HG02840 (cell line): ENCODE measurements around the gene ARHGEF17.

Source experiments
- ATAC-seq: cut with Tn5 transposase; IDR thresholded peaks from one replicate; pipeline ENCODE4 v1.9.1; 2021; ENCODE audit warnings: mild to moderate bottlenecking, moderate library complexity, moderate number of reproducible peaks; ENCODE audit not compliant: unreplicated experiment, low FRiP score

ARHGEF17 gene

DNA sequence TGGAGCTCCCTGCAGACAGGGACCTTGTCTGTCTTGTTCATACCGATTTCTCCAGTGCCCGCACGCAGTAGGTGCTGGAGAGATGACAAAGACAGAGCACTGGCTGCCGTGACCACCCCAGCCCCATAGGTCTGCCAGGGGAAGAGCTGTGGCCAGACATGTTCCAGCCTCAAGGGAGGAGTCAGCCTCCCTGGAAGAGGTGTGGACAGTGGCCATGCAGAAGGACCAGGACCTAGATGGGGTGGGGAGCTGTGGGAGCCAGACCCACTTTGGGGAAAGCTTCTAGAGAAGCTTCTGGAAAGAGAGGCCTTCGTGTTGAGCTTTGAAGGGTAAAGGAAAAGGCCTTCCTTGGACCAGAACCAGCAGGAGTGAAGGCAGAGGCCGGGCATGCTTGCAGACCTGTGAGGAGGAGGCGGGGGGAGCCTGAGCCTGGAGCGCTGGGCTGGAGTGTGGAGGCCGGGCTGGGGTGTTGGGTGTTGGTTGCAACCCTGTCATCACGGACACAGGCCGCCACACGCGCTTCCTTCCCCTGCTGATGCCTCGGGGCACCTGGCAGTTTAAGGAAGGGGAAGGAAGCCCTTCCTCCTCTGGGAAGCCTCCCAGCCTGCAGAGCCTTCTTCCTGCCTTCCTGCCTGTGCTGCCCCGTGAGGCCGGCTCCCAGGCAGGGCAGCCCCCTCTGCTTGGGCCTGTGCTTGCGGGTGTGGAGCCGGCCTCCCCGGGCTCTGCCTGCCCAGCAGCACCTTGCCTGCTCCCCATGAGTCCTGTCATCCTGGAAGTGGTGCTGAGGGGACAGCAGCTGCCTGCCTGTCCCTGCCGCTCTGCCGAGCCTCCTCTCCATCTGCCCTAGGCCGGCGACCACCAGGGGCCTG, 80.4 kb downstream of the ARHGEF17 start:
- ATAC-seq, result no peak

GRCh38 chr11:73389134-73389525, 81.1 kb downstream of the ARHGEF17 start:
- no peak for ATAC-seq

- ATAC-seq, result no peak
Measured at GRCh38 chr11:73389916-73390315, 81.8 kb downstream of the ARHGEF17 start.

DNA sequence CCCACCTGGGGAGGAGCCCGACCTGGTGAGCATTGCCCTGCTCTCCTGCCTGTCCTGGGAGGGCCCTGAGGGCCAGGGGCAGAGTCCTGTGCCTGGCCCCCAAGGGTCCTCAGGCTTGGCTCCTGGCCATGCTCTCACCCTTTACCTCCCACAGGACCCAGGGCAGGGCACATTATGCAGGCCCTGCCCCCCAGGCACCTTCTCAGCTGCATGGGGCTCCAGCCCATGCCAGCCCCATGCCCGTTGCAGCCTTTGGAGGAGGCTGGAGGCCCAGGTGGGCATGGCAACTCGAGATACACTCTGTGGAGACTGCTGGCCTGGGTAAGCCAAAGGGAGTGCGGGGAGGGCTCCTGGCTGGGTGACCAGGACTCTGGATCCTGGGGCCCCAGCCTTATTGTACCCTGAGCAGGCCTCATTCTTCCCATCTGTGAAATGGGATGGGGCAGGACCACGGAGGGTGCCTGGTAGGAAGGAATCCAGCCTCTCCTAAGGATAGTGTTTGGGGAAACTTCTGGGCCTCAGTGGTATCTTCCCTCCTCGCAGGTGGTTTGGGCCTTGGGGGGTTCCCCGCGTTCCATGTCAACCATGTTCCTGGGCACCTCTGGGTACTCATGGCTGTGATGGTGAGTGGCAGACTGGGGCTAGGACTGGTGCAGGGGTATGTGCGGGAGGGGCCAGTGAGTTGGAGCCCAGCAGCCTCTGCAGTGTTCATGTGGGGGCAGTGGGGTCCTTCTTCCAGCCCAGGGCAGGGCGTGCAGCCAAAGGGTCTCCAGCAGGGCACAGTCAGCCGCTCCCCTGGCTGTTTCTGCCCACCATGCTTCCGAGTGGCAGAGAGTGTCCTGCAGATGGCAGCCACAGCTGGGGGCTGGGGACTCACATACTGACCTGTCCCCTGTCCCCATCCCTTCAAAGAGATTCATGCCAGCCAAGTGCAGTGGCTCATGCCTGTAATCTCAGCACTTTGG, 82.8 kb downstream of the ARHGEF17 start:
- no peak for ATAC-seq

DNA sequence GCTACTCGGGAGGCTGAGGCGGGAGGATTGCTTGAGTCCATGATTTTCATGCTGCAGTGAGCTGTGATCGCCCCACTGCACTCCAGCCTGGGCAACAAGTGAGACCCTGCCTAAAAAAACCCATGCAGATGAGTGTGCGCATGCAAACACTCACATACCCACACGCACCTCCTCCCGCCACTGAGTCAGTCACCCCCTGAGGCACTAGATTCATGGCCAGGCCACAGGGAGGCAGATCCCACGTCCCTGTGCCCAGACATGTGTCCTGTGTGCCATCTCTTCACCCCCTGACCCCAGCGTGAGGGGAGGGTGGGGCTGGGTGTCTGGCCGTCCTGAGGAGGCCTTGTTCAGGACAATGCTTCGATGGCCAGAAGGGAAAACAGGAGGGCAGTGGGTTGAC, 83.6 kb downstream of the ARHGEF17 start:
- no peak for ATAC-seq

DNA sequence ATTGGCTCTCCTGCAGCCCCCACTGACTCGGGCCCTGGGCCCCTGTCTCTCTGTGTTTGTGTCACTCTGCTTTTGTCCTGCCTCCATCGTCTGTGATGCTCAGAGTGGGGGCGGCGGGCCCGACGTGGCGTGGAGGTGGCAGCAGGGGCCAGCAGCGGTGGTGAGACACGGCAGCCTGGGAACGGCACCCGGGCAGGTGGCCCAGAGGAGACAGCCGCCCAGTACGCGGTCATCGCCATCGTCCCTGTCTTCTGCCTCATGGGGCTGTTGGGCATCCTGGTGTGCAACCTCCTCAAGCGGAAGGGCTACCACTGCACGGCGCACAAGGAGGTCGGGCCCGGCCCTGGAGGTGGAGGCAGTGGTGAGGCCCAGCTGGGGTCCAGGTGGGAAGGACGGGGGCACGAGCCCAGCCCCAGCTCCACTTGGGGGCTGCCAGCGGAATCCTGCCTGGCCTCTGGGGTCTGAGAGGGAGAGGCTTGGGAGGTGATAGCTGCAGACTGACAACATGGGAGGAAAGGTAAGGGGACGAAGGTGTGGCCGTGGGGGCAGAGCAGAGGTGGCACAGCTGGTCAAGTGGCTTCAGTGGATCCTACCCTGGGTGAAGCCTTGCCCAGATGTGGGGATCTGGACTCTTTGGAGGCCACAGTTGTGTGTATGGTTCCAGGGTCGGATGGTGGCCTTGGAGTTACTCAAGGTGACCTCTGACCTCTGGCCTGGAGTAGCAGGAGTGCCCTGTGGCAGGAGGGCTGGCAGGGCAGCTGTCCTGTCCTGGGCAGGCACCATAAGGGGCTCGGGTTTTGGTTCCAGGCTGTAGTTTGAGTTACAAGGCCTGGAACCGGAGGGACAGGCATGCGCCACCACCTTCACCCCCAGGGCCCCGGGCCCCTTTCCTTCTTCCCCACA, 84.3 kb downstream of the ARHGEF17 start:
- ATAC-seq, result no peak

GRCh38 chr11:73393011-73393380, 84.9 kb downstream of the ARHGEF17 start:
- ATAC-seq, result no peak

DNA sequence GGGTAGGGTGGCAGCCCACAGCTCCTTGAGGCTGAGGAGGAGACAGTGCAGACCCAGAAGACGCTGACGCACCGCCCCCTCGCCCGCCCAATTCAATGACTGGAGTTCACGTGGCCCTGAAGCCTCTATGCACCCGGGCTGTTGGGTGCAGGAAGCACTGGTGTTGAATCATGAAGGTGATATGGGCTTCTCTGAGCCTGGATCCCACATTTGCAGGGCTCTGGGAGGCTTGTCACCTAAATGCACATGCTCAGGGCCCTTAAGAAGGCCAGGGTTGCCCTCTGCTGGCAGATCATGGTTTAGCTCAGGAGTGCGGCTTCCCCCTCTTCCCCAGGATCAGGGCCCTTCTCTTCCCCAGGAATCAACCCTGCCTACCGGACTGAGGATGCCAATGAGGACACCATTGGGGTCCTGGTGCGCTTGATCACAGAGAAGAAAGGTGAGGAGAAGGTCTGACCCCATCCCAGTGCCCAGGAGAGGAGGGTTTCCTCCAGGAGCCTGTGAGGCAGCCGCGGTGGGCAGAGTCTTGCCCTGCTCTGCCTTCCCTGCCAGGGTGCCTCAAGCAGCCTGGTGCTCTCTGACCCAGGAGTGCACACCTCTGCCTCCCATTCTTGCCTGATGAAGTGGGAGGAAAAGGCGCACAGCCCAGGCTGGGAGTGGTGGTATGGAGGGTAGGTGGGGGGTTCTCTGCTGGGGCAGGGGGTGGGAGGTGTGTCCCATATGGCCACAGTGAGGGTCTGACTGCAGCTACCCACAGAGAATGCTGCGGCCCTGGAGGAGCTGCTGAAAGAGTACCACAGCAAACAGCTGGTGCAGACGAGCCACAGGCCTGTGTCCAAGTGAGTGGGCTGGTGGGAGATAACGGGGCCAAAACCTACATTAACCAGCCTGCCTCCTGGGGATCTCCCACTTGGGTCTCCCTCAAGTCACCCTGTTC, 85.7 kb downstream of the ARHGEF17 start:
- ATAC-seq, result no peak

DNA sequence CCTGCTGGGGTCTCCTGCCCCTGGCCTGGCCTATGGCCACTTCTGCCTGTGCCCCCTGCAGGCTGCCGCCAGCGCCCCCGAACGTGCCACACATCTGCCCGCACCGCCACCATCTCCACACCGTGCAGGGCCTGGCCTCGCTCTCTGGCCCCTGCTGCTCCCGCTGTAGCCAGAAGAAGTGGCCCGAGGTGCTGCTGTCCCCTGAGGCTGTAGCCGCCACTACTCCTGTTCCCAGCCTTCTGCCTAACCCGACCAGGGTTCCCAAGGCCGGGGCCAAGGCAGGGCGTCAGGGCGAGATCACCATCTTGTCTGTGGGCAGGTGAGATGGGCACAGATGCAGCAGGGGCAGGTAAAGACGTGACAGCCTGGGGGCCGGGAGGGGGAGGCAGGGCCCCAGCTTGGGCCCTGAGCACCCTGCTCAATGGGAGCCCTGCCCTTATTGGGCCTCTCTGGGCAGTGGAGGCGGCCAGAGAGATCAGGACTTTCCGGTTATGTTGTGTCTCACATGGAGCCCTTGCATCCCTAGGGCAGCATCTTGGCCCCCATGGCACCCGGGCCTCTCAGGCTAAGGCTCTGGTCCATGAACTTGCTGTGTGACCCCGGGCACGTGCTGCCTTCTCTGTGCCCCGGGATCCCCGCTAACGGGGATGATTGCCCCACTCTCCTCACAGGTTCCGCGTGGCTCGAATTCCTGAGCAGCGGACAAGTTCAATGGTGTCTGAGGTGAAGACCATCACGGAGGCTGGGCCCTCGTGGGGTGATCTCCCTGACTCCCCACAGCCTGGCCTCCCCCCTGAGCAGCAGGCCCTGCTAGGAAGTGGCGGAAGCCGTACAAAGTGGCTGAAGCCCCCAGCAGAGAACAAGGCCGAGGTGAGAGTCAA, 86.6 kb downstream of the ARHGEF17 start:
- ATAC-seq, result no peak

GRCh38 chr11:73395297-73396208, 87.5 kb downstream of the ARHGEF17 start:
- ATAC-seq, result no peak

DNA sequence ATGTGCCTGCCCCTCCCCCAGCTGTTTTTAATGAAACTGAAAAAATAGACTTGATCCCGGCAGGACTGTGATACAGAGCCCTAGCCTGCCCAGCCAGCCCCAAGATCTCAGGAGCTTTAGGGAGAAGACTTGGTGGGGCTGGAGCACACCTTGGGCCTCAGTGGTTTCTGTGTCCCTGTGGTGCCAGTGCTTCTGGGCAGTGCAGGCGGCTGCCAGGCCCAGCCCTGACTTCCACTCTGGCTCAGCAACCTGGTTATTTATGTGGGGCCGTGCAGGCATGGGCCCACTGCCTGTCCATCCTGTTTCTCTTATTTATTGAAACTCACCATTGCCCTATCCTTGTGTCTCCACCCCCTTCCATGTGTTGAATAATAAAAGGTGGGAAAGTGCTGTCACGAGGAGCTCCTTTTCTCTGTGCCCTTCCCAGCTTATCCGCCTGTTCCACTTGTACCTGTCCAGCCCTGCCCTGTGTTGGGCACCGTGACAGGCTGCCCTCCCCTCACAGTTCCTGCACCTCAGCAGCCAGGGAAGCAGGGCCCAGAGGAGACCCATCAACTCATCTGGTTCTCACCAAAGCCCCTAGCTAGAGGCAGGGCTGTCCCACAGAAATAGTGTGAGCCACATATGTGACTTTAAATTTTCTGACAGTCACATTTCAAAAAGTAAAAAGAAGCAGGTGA, 88.3 kb downstream of the ARHGEF17 start:
- no peak for ATAC-seq

- ATAC-seq, result no peak
Measured at GRCh38 chr11:73396985-73397384, 88.9 kb downstream of the ARHGEF17 start.

DNA sequence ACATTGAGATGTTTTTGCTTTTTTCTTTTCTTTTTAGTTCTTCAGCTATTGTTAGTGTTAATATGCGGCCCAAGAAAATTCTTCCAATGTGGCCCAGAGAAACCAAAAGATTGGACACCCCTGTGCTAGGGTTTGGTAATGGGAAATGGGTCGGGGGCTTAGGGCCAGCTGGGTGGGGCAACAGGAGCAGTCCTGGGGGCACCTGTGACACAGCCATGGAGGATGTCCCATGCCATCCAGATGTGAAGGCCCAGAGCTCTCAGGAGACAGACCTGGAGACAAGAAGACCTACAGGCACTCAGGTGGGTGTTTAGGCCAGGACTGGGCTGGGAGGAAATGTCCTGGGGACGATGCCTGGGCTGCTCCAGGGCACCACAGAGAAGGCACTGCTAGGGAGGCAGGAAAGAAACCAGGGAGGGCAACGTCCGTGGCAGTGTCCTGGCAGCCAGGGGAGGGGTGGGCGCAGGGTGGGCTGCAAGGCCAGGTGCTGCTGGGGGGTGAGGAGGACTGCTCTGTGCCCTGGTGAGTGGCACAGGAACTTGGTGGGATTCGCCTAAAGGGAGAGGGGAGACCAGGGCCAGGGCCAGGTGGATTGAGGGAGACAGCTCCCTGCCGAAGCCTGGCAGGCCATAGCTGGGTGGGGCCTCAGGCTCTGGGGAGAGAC, 89.5 kb downstream of the ARHGEF17 start:
- no peak for ATAC-seq

DNA sequence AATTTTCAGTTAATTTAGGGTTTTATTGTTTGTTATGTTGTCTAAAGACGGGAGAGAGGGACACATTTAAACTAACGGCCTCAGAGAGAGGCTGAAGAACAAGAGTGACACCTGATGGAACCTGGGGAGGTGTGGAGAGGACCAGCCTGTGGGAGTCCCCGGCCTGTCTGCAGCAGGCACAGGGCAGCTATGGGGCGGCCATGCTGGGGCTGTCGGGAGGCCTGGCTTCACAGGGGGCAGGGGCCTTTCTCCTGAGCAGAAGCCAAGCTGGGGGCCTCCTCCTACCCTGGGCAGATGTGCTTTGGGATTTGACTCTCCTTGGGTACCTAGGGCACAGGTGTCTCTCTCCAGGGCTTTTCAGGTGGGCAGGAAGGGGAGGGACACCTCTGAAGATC, 90.1 kb downstream of the ARHGEF17 start:
- ATAC-seq, result no peak

GRCh38 chr11:73398721-73399120, 90.6 kb downstream of the ARHGEF17 start:
- ATAC-seq, result no peak

DNA sequence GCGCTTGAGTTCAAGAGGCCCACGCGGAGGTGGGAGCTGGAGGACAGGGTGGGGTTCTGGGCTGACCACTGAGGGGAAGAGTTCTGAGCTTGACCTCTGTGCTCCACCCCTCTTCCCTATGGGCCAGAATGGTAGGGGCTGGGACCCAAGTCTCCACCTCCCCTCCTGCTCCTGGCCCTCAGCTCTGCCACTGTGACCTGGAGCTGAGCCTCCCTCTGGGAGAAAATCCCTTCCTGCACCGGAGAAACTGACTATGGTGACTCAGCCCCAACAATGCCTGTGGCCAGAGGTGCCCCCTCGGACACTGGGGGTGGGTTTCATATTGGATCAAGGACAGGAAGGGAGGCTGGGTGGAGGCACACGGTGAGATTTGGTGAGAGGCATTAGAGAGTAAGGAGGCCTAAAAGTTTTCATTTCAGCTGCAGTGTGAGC, 91.1 kb downstream of the ARHGEF17 start:
- ATAC-seq, result no peak
